Activated naive CD8-positive, alpha-beta T cell treated with anti-CD3 and anti-CD28 coated beads for 36 hours (primary cell): ENCODE results near the gene ATOX1. TPM values are rescaled to one million over a fixed set of nuclear protein-coding genes. Genes with fewer than 3 reads are reported as not detected.
"Not testable (repeated sequence)": the region's sequence is repeated elsewhere in the genome, so short reads cannot be mapped to it uniquely, and the experiment has no call there.

ENCODE experiments used
- DNase-seq: peaks from one replicate; pipeline ENCODE4 v3.0.0; 2021
- H3K27ac Mint-ChIP-seq: one replicate; pipeline ENCODE4 v1.8.0; 2022; ENCODE audit warnings: mild to moderate bottlenecking, moderate library complexity, mixed read lengths
- H3K27me3 Mint-ChIP-seq: one replicate; pipeline ENCODE4 v1.8.0; 2022; ENCODE audit warnings: mild to moderate bottlenecking, mixed read lengths
- H3K36me3 Mint-ChIP-seq: one replicate; pipeline ENCODE4 v1.8.0; 2021; ENCODE audit warnings: mild to moderate bottlenecking, mixed read lengths
- H3K4me1 Mint-ChIP-seq: one replicate; pipeline ENCODE4 v1.8.0; 2021; ENCODE audit warnings: mixed read lengths
- H3K4me3 Mint-ChIP-seq: one replicate; pipeline ENCODE4 v1.8.0; 2022; ENCODE audit warnings: mild to moderate bottlenecking, moderate library complexity, mixed read lengths
- H3K9me3 Mint-ChIP-seq: one replicate; pipeline ENCODE4 v1.8.0; 2022; ENCODE audit warnings: mixed read lengths
- total RNA-seq, 2 experiments: library from RNA; stranded (reverse); gene quantifications; one replicate each; pipeline ENCODE4 v1.2.3, GENCODE V29; 2021

Gene ATOX1
- total RNA-seq, 2 experiments from 2014 or later: 97.7 to 98.6 TPM

- H3K4me1 Mint-ChIP-seq: peaks cover 3% of the 10 kb centered on the region
- no peaks in the 10 kb centered on the region for H3K9me3 Mint-ChIP-seq
These were observed 57.6 kb downstream of the ATOX1 start for GRCh38 chr5:151700820-151701219.

GRCh38 chr5:151700296-151700695 lies 58.1 kb downstream of the ATOX1 start:
- H3K4me3 Mint-ChIP-seq: no peak overlapping the region
- no peak overlapping the region for H3K27ac Mint-ChIP-seq
- H3K9me3 Mint-ChIP-seq: no peaks in the 10 kb centered on the region
- H3K4me1 Mint-ChIP-seq: peaks cover 3% of the 10 kb centered on the region
- no peak for DNase-seq
- no peaks in the 10 kb centered on the region for H3K36me3 Mint-ChIP-seq
- no peaks in the 10 kb centered on the region for H3K27me3 Mint-ChIP-seq

More at GRCh38 chr5:151700820-151701219, 57.6 kb downstream of the ATOX1 start:
- no peak overlapping the region for H3K4me3 Mint-ChIP-seq
- H3K27me3 Mint-ChIP-seq: no peaks in the 10 kb centered on the region
- H3K36me3 Mint-ChIP-seq: no peaks in the 10 kb centered on the region
- no peak overlapping the region for H3K27ac Mint-ChIP-seq
- DNase-seq: no peak

- no peak for DNase-seq
- Mint-ChIP-seq H3K36me3 (no peaks in the 10 kb centered on the region), H3K4me1 (peaks cover 3% of the 10 kb centered on the region), H3K4me3 (no peak overlapping the region), H3K27me3 (no peaks in the 10 kb centered on the region), H3K9me3 (no peaks in the 10 kb centered on the region), H3K27ac (no peak overlapping the region)
These were observed 59.1 kb downstream of the ATOX1 start for GRCh38 chr5:151699071-151699901.

- not testable (repeated sequence) for DNase-seq, H3K4me1 Mint-ChIP-seq, H3K9me3 Mint-ChIP-seq, H3K36me3 Mint-ChIP-seq, H3K4me3 Mint-ChIP-seq, H3K27ac Mint-ChIP-seq, H3K27me3 Mint-ChIP-seq
These were observed 60.4 kb downstream of the ATOX1 start for GRCh38 chr5:151698081-151698480.

- Mint-ChIP-seq H3K27me3 (no peaks in the 10 kb centered on the region), H3K36me3 (no peaks in the 10 kb centered on the region), H3K27ac (no peak overlapping the region), H3K4me1 (peaks cover 3% of the 10 kb centered on the region), H3K4me3 (no peak overlapping the region), H3K9me3 (no peaks in the 10 kb centered on the region)
- DNase-seq: no peak
These were observed 61.0 kb downstream of the ATOX1 start for GRCh38 chr5:151697452-151697851.

- Mint-ChIP-seq H3K27ac (no peak overlapping the region), H3K27me3 (no peaks in the 10 kb centered on the region), H3K4me1 (peaks cover 3% of the 10 kb centered on the region), H3K36me3 (no peaks in the 10 kb centered on the region), H3K4me3 (no peak overlapping the region), H3K9me3 (no peaks in the 10 kb centered on the region)
- DNase-seq: no peak
These were observed 61.9 kb downstream of the ATOX1 start for GRCh38 chr5:151696470-151697061.

GRCh38 chr5:151695464-151695863 lies 63.0 kb downstream of the ATOX1 start:
- Mint-ChIP-seq H3K4me3 (no peak overlapping the region), H3K4me1 (peaks cover 3% of the 10 kb centered on the region), H3K27me3 (no peaks in the 10 kb centered on the region), H3K36me3 (no peaks in the 10 kb centered on the region), H3K9me3 (no peaks in the 10 kb centered on the region), H3K27ac (no peak overlapping the region)
- no peak for DNase-seq

GRCh38 chr5:151694035-151694485 lies 64.4 kb downstream of the ATOX1 start:
- H3K27me3 Mint-ChIP-seq: peaks cover 3% of the 10 kb centered on the region
- H3K4me3 Mint-ChIP-seq: no peak overlapping the region
- H3K9me3 Mint-ChIP-seq: no peaks in the 10 kb centered on the region
- no peaks in the 10 kb centered on the region for H3K36me3 Mint-ChIP-seq
- H3K27ac Mint-ChIP-seq: no peak overlapping the region
- DNase-seq: no peak
- H3K4me1 Mint-ChIP-seq: peaks cover 3% of the 10 kb centered on the region

Other genes with a start within 250 kb of the ATOX1 start
- not detected for gene FAT2, start 167.3 kb downstream of the ATOX1 start, total RNA-seq
- gene SPARC, start 71.7 kb downstream of the ATOX1 start, total RNA-seq: under 1 TPM; 0.62 to 0.66 TPM
- 100 to 1,000 TPM; 364 to 375 TPM for gene G3BP1, start 13.3 kb upstream of the ATOX1 start, total RNA-seq
- not detected for gene GLRA1, start 166.2 kb upstream of the ATOX1 start, total RNA-seq